Measurements from ENCODE around the gene NKIRAS2.
A peak's percentile ranks its signal among the peaks of the same experiment; 100 is the strongest.

The NKIRAS2 gene

GRCh38 chr17:41975099-41976083, 44.5 kb upstream of the NKIRAS2 start:
- TF ChIP-seq FOXM1 (IDR thresholded peaks at IDR 0.05; ENCODE audit: borderline replicate concordance, low read depth) (no peak), TEAD4 (IDR thresholded peaks at IDR 0.05) (no peak), CEBPB (IDR thresholded peaks at IDR 0.05) (no peak), REST (IDR thresholded peaks at IDR 0.05; ENCODE audit: low read depth) (no peak), MAX (IDR thresholded peaks at IDR 0.05) (no peak), ZBTB7A (IDR thresholded peaks at IDR 0.05; ENCODE audit: low read depth) (no peak), YY1 (IDR thresholded peaks at IDR 0.05; ENCODE audit: low read depth) (no peak), EP300 (IDR thresholded peaks at IDR 0.05; ENCODE audit: borderline replicate concordance) (no peak), NFIC (IDR thresholded peaks at IDR 0.05) (no peak), TCF12 (IDR thresholded peaks at IDR 0.05; ENCODE audit: low read depth) (no peak), TAF1 (IDR thresholded peaks at IDR 0.05; ENCODE audit: low read depth) (no peak), EGR1 (IDR thresholded peaks at IDR 0.05) (no peak), CREB1 (IDR thresholded peaks at IDR 0.05; ENCODE audit: low read depth) (no peak)
- TF ChIP-seq, protein P1, sequence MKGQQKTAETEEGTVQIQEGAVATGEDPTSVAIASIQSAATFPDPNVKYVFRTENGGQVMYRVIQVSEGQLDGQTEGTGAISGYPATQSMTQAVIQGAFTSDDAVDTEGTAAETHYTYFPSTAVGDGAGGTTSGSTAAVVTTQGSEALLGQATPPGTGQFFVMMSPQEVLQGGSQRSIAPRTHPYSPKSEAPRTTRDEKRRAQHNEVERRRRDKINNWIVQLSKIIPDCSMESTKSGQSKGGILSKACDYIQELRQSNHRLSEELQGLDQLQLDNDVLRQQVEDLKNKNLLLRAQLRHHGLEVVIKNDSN (IDR thresholded peaks at IDR 0.05): no peak

DNA sequence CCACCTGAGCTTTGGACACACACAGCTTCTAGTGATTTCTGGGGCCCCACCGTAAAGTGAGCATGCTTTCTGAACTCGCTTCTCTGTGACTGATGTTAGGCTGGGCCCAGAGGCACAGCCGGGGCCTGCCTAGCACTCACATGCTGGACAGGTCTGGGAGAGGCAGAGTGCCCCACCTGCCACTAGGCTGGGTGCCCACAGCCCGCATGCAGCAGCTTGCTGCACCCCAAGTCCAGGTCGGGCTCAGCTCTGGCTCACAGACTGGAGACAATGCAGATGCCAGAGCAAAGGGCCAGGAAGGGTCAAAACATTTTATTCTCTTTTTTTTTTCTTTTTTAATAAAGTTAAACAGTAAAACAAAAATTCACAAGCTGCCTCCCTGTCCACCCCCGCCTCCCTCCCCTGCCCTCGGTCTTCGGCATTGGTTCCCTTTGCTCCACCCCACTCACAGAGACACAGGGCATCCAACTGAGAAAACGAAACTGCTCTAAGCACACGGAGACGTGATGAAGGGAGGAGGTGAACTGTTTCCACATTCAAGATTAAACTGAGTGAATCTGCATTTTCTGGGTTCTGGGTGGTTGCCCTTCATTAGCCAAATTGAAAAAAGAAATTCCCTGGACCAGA, 43.6 kb upstream of the NKIRAS2 start:
- TF ChIP-seq RAD21 (IDR thresholded peaks at IDR 0.05; ENCODE audit: low read depth) (no peak), REST (IDR thresholded peaks at IDR 0.05; ENCODE audit: low read depth) (no peak), YY1 (IDR thresholded peaks at IDR 0.05; ENCODE audit: low read depth) (no peak), TAF1 (IDR thresholded peaks at IDR 0.05; ENCODE audit: low read depth) (no peak), ZBTB7A (IDR thresholded peaks at IDR 0.05; ENCODE audit: low read depth) (no peak), MAX (IDR thresholded peaks at IDR 0.05) (no peak), NFIC (IDR thresholded peaks at IDR 0.05) (no peak), EGR1 (IDR thresholded peaks at IDR 0.05) (no peak), CREB1 (IDR thresholded peaks at IDR 0.05; ENCODE audit: low read depth) (no peak), CEBPB (IDR thresholded peaks at IDR 0.05) (no peak), TCF12 (IDR thresholded peaks at IDR 0.05; ENCODE audit: low read depth) (no peak), TEAD4 (IDR thresholded peaks at IDR 0.05) (no peak), FOXM1 (IDR thresholded peaks at IDR 0.05; ENCODE audit: borderline replicate concordance, low read depth) (no peak), EP300 (IDR thresholded peaks at IDR 0.05; ENCODE audit: borderline replicate concordance) (no peak)
- TF ChIP-seq, protein P1 (IDR thresholded peaks at IDR 0.05): no peak

DNA sequence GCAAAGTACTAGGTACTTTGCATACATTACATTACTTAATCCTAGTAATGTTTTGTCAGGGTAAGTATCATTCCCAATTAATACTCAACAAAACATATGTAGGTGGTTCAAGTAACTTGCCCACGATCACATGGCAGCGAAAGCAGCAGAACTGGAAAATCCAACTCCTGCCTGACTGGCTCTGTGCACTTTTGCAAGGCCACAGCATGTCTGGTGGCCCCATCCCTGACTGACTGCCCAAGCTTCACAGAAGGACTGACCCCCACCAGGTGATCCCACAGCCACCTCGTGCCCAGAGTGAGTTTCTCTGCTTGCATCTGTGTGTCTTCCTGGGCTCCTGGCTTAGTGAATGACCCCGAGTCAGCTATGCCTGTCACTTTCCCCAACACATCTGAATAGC, 41.9 kb upstream of the NKIRAS2 start:
- TF ChIP-seq MAX (IDR thresholded peaks at IDR 0.05): peak; percentile 42
- TF ChIP-seq, protein P1 (IDR thresholded peaks at IDR 0.05): peak; percentile 50; the same call in 1 of the 2 replicates
- no peak for TF ChIP-seq CREB1 (IDR thresholded peaks at IDR 0.05; ENCODE audit: low read depth)

- TF ChIP-seq MAX (IDR thresholded peaks at IDR 0.05): no peak
- TF ChIP-seq, protein P1 (IDR thresholded peaks at IDR 0.05): no peak
- TF ChIP-seq NFIC (IDR thresholded peaks at IDR 0.05): no peak
- TF ChIP-seq TEAD4 (IDR thresholded peaks at IDR 0.05): no peak
- TF ChIP-seq EP300 (IDR thresholded peaks at IDR 0.05; ENCODE audit: borderline replicate concordance): no peak
- no peak for TF ChIP-seq TAF1 (IDR thresholded peaks at IDR 0.05; ENCODE audit: low read depth)
- TF ChIP-seq FOXM1 (IDR thresholded peaks at IDR 0.05; ENCODE audit: borderline replicate concordance, low read depth): no peak
- TF ChIP-seq RAD21 (IDR thresholded peaks at IDR 0.05; ENCODE audit: low read depth): no peak
- no peak for TF ChIP-seq REST (IDR thresholded peaks at IDR 0.05; ENCODE audit: low read depth)
- TF ChIP-seq ZBTB7A (IDR thresholded peaks at IDR 0.05; ENCODE audit: low read depth): no peak
- no peak for TF ChIP-seq EGR1 (IDR thresholded peaks at IDR 0.05)
- TF ChIP-seq YY1 (IDR thresholded peaks at IDR 0.05; ENCODE audit: low read depth): no peak
These were observed 37.7 kb upstream of the NKIRAS2 start for GRCh38 chr17:41982026-41982760.

Data from Ishikawa (cell line).